Endothelial cell of umbilical vein (primary cell): Measurements from ENCODE around the gene SLC12A1. TPM values are rescaled to one million over a fixed set of nuclear protein-coding genes. Genes with fewer than 3 reads are reported as not detected.

Experiments
- BruUV-seq: library from RNA; stranded (reverse); fragments of 400-500 nt; replicated peaks from 2 replicates; lab custom pipeline; 2021; lab: Mats Ljungman, UMichigan
- CTCF ChIA-PET: fragments of 300-600, 350-600 bp; sonication (Branson Sonifier 250); formaldehyde crosslinking; loops from one replicate; lab custom pipeline; 2021; ENCODE audit warnings: antibody characterized with exemption, inconsistent platforms; lab: Charles Lee
- POLR2A ChIA-PET: fragments of 300-600, 350-600 bp; sonication (Branson Sonifier 250); formaldehyde crosslinking; loops from one replicate; lab custom pipeline; 2021; ENCODE audit warnings: antibody characterized with exemption, inconsistent platforms; lab: Charles Lee
- DNase-seq: peaks from one replicate; pipeline ENCODE4 v3.0.0-alpha.2; 2011; ENCODE audit warnings: low read depth, low spot score
- FAIRE-seq: peaks from 2 replicates; lab custom pipeline; 2011; peaks lifted over from hg19 to GRCh38; lab: Jason Lieb, UNC
- H2AFZ ChIP-seq: 2 replicates; pipeline ENCODE4 v1.6.0; 2012; ENCODE audit warnings: low read depth, low read length, control low read depth, inconsistent platforms
- H3K27ac ChIP-seq: 2 replicates; pipeline ENCODE4 v1.5.1; 2011; ENCODE audit warnings: low read depth, mild to moderate bottlenecking, control low read depth, low read length, moderate library complexity; ENCODE audit not compliant: insufficient read depth
- H3K27me3 ChIP-seq, 2 experiments: 2 replicates each; pipeline versions ENCODE4 v1.6.0 to v1.6.1; 2011; ENCODE audit warnings: low read length in 2 of 2, mixed read lengths in 1 of 2; ENCODE audit not compliant: control insufficient read depth in 2 of 2, insufficient read depth in 2 of 2
- H3K36me3 ChIP-seq, 2 experiments: 2 replicates in 1 of 2; 3 replicates in 1 of 2; pipeline ENCODE4 v1.5.1; 2011; ENCODE audit warnings: low read length in 2 of 2, mild to moderate bottlenecking in 1 of 2, moderate library complexity in 1 of 2; ENCODE audit not compliant: control insufficient read depth in 2 of 2, insufficient read depth in 2 of 2; ENCODE audit errors: extremely low read depth in 1 of 2
- H3K4me1 ChIP-seq: 3 replicates; pipeline ENCODE4 v1.5.1; 2011; ENCODE audit warnings: mild to moderate bottlenecking, low read length; ENCODE audit not compliant: control insufficient read depth, insufficient read depth; ENCODE audit errors: extremely low read depth
- H3K4me2 ChIP-seq: 2 replicates; pipeline ENCODE4 v1.6.1; 2011; ENCODE audit warnings: low read length, control low read depth, mixed read lengths; ENCODE audit not compliant: insufficient read depth
- H3K4me3 ChIP-seq, 3 experiments: fragments of 200-600 bp in 1 of 3; sonication (generic), shearing (Covaris generic) in 1 of 3; replicated peaks in 1 of 3; 2 replicates each; pipeline ENCODE4 v1.5.1; 2011 to 2016; ENCODE audit warnings: control low read depth in 3 of 3, low read length in 3 of 3, mild to moderate bottlenecking in 2 of 3, inconsistent platforms in 1 of 3, low read depth in 1 of 3, moderate library complexity in 1 of 3; ENCODE audit not compliant: insufficient read depth in 1 of 3
- H3K79me2 ChIP-seq: 2 replicates; pipeline ENCODE4 v1.6.0; 2012; ENCODE audit warnings: low read length, inconsistent platforms; ENCODE audit not compliant: control insufficient read depth, insufficient read depth
- H3K9ac ChIP-seq: replicated peaks from 2 replicates; pipeline ENCODE3; 2011; ENCODE audit warnings: low read length, control low read depth; ENCODE audit not compliant: insufficient read depth; ENCODE audit errors: extremely low read depth
- H3K9me1 ChIP-seq: replicated peaks from 3 replicates; pipeline ENCODE4 v1.6.0; 2011; ENCODE audit warnings: mild to moderate bottlenecking, low read length; ENCODE audit not compliant: control insufficient read depth, insufficient read depth; ENCODE audit errors: extremely low read depth
- H3K9me3 ChIP-seq: replicated peaks from 2 replicates; pipeline ENCODE4 v1.5.1; 2012; ENCODE audit warnings: low read length, inconsistent platforms; ENCODE audit not compliant: control insufficient read depth, insufficient read depth
- H4K20me1 ChIP-seq: replicated peaks from 2 replicates; pipeline ENCODE3; 2011; ENCODE audit warnings: mild to moderate bottlenecking, low read length; ENCODE audit not compliant: control insufficient read depth, insufficient read depth; ENCODE audit errors: extremely low read depth
- CTCF ChIP-seq, 2 donors: IDR thresholded peaks; 1 replicate in 1 of 2; 2 replicates in 1 of 2; pipeline ENCODE4 v1.5.1; 2011; ENCODE audit warnings: low read length in 2 of 2, mild to moderate bottlenecking in 2 of 2, moderate library complexity in 2 of 2, control low read depth in 1 of 2, inconsistent platforms in 1 of 2, low read depth in 1 of 2; ENCODE audit not compliant: insufficient read depth in 1 of 2; ENCODE audit errors: extremely low read depth in 1 of 2
- EZH2 ChIP-seq: IDR thresholded peaks from 2 replicates; pipeline ENCODE4 v1.6.1; 2012; ENCODE audit warnings: borderline replicate concordance, low read depth, mild to moderate bottlenecking, moderate library complexity, low read length, inconsistent platforms; ENCODE audit not compliant: severe bottlenecking
- FOS ChIP-seq: IDR thresholded peaks from 2 replicates; pipeline ENCODE4 v1.6.1; 2011; ENCODE audit warnings: mild to moderate bottlenecking, low read length, moderate library complexity, borderline replicate concordance; ENCODE audit not compliant: insufficient read depth
- GATA2 ChIP-seq: IDR thresholded peaks from 2 replicates; pipeline ENCODE4 v1.7.0; 2011; ENCODE audit warnings: low read depth, mild to moderate bottlenecking, moderate library complexity, mixed read lengths, low read length; ENCODE audit not compliant: insufficient read length, insufficient read depth
- JUN ChIP-seq: IDR thresholded peaks from 2 replicates; pipeline ENCODE4 v1.6.1; 2011; ENCODE audit warnings: borderline replicate concordance, low read depth; ENCODE audit not compliant: insufficient read length, insufficient read depth
- MYC ChIP-seq: IDR thresholded peaks from one replicate; pipeline ENCODE4 v1.6.1; 2011; ENCODE audit warnings: mild to moderate bottlenecking, low read depth, low read length
- POLR2AphosphoS5 ChIP-seq: IDR thresholded peaks from 2 replicates; pipeline ENCODE4 v1.6.1; 2012; ENCODE audit warnings: low read depth, mild to moderate bottlenecking, control low read depth, low read length, moderate library complexity; ENCODE audit not compliant: insufficient read depth
- dilution Hi-C: fragments of 300-500 bp; cut with MboI; formaldehyde crosslinking; loops from one replicate; pipeline ENCODE4 v1.15.0; 2019; ENCODE audit warnings: low sequenced_read_pairs; ENCODE audit not compliant: extremely low pct_ligation_motif_present
- intact Hi-C: fragments of 100-400 bp; cut with micrococcal nuclease; formaldehyde crosslinking; loops from one replicate; pipeline ENCODE4 v1.10.0; 2022
- polyA plus RNA-seq, 4 experiments: library from polyadenylated mRNA; depleted of rRNA in 3 of 4; stranded (reverse) in 3 of 4; unstranded in 1 of 4; fragments of >200 nt; gene quantifications; 2 replicates each; pipeline versions ENCODE4 v1.2.1 to v1.2.3, GENCODE V29; 2011 to 2012; ENCODE audit warnings: missing spikeins in 1 of 4
- total RNA-seq: library from RNA; stranded (reverse); gene quantifications from 2 replicates; pipeline ENCODE4 v1.2.3, GENCODE V29; 2021

SLC12A1 gene
- total and polyA plus RNA-seq, 2 donors (not counting 3 experiments of a cell fraction or from before 2014, with no cell fraction given) = not detected

DNA sequence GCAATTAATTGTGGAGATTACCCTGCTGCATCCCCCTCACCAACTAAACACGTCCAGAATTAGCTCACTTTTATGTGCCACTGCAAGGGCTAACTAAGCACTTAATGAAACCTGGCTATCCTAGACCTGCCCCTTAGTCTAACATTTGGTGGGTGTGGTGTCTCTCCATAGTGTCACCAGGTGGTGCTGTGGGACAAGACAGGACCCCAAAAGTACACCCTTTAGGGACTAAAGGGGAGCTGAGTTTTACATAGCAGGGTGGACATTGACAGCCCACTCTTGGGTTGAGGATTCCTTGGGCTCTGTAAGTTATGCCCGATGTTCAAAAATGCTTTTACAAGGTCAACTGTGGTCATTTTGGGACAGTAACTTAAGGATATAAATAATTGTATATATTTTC is 130.8 kb downstream of the SLC12A1 start:
- Histone ChIP-seq H3K27me3 (no peaks in the 10 kb centered on the region), H3K4me1 (peaks cover 13% of the 10 kb centered on the region), H3K9me1 (no peaks in the 10 kb centered on the region), H3K36me3 (peaks cover 2 to 11% of the 10 kb centered on the region in 2 experiments), H3K9ac (no peak overlapping the region), H4K20me1 (no peaks in the 10 kb centered on the region), H2AFZ (no peak overlapping the region), H3K4me3 (no peak overlapping the region), H3K79me2 (peaks cover 14% of the 10 kb centered on the region), H3K9me3 (no peaks in the 10 kb centered on the region), H3K4me2 (no peak overlapping the region), H3K27ac (no peak overlapping the region)
- POLR2A ChIA-PET = interaction anchor here (0.5 kb wide), 1 partner anchor 139 kb away, joined by 3 read pairs; no protein-coding TSS in a partner anchor
- BruUV-seq = no TSS peak
- peak; percentile 10 for DNase-seq
- CTCF ChIA-PET = interaction anchor here (0.6 to 3.6 kb wide), 12 partner anchors 11 to 1808 kb away, joined by 3 to 32 read pairs (median 6); partner anchors contain the start of genes CEP152 and SHC4
- intact Hi-C loops = loop anchor here (5.0 kb wide), 1 partner anchor 520 kb away; no protein-coding TSS in a partner anchor
- dilution Hi-C loops = no loop called here
- TF ChIP-seq CTCF (IDR thresholded peaks at IDR 0.05; ENCODE audit: extremely low read depth in 1 of 2, insufficient read depth in 1 of 2, low read depth in 1 of 2, low read length in 2 of 2) = peak; percentile 15 to 21
- TF ChIP-seq POLR2AphosphoS5 = no peak
- FAIRE-seq = no peak

GRCh38 chr15:48337607-48338006 is 131.5 kb downstream of the SLC12A1 start:
- ChIA-PET POLR2A (no interaction called here), CTCF (interaction anchor here (0.6 to 3.6 kb wide), 11 partner anchors 11 to 1808 kb away, joined by 3 to 32 read pairs (median 7); partner anchors contain the start of genes CEP152 and SHC4)
- no peaks in the 10 kb centered on the region for H4K20me1 ChIP-seq
- FAIRE-seq (no peak), DNase-seq (no peak)
- intact Hi-C loops = loop anchor here (5.0 kb wide), 1 partner anchor 520 kb away; no protein-coding TSS in a partner anchor
- H3K36me3 ChIP-seq = peaks cover 2 to 11% of the 10 kb centered on the region in 2 experiments
- H2AFZ ChIP-seq = no peak overlapping the region
- H3K4me1 ChIP-seq = peaks cover 8% of the 10 kb centered on the region
- no peaks in the 10 kb centered on the region for H3K9me3 ChIP-seq
- no peaks in the 10 kb centered on the region for H3K9me1 ChIP-seq
- TF ChIP-seq JUN = no peak
- no peak for TF ChIP-seq EZH2
- no peak for TF ChIP-seq FOS
- no peak for TF ChIP-seq GATA2
- no peak for TF ChIP-seq MYC
- H3K4me3 ChIP-seq = no peak overlapping the region
- H3K79me2 ChIP-seq = peaks cover 8% of the 10 kb centered on the region
- dilution Hi-C loops = no loop called here
- no peak overlapping the region for H3K27ac ChIP-seq
- H3K27me3 ChIP-seq = no peaks in the 10 kb centered on the region
- H3K9ac ChIP-seq = no peak overlapping the region
- H3K4me2 ChIP-seq = no peak overlapping the region
- no TSS peak for BruUV-seq
